Measurements from ENCODE around the gene AOPEP.

The AOPEP gene

DNA sequence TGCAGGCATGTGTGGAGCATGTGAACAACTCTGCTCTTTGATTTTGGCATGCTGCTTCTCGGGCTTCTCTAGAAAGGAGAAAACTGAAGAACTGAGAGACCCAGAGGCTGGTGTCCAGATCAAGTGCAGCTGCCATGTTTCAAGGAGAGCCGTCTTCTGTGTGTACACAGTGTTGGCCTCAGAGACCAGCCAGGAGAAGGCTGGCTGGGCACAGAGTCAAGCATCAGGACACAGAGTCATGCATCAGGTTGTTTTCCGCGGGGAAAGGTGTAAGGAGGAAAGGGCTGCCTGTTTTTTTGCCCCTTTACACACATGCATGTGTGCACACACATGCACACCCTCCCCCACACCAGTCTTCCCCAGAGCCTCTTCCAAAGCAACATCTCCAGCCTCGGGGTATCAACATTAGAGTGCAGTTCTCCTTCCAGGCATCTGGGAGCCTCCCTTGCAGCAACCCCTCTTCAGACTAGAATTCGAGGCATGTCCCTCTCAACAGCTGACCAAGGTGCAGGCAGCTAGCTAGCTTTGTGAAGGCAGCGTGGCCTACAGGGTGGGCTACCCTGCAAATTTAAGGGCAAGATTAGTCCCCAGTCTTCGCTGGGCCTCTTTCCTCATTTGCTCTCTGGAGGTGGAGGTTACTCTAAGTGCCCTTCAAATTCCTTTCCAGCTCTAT is 180.9 kb downstream of the AOPEP start:
- H3K27ac ChIP-seq: peak overlapping the region; percentile 25 to 77
- TF ChIP-seq, protein P1, sequence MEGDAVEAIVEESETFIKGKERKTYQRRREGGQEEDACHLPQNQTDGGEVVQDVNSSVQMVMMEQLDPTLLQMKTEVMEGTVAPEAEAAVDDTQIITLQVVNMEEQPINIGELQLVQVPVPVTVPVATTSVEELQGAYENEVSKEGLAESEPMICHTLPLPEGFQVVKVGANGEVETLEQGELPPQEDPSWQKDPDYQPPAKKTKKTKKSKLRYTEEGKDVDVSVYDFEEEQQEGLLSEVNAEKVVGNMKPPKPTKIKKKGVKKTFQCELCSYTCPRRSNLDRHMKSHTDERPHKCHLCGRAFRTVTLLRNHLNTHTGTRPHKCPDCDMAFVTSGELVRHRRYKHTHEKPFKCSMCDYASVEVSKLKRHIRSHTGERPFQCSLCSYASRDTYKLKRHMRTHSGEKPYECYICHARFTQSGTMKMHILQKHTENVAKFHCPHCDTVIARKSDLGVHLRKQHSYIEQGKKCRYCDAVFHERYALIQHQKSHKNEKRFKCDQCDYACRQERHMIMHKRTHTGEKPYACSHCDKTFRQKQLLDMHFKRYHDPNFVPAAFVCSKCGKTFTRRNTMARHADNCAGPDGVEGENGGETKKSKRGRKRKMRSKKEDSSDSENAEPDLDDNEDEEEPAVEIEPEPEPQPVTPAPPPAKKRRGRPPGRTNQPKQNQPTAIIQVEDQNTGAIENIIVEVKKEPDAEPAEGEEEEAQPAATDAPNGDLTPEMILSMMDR (IDR thresholded peaks at IDR 0.05): no peak
- DNase-seq (ENCODE audit: low spot score): no peak

DNA sequence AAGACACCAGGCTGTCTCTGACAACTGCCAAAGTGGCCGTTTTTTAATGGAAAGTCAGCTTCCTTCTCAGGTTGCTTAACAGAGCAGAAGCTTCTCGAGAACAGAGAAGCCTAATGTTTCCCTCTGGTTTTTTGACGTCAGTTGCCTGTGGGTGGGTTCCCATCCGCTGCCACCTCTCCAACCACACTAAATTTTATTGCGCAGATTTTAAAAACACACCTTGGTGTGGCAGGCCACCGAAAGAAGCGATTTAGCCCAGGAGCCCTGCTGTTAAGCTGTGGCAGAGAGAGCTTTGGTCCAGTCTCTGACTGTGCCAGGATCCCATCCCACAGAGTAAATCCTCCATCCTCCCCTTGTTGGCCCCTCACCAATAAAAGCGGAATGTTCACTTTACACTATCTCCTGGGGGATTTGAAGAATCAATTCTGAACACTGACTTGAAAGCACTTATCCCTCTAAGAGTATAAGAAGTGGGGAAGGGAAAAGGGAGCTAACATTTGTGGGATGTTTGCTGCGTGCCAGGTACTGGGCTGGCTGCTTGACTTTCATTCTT is 181.6 kb downstream of the AOPEP start:
- H3K4me3 ChIP-seq: peak overlapping the region; percentile 36
- DNase-seq (ENCODE audit: low spot score): no peak
- H3K27ac ChIP-seq: peak overlapping the region; percentile 25 to 77
- TF ChIP-seq, protein P1 (IDR thresholded peaks at IDR 0.05): no peak

More for the DNA sequence above, 180.9 kb downstream of the AOPEP start:
- no peak overlapping the region for H3K4me3 ChIP-seq

DNA sequence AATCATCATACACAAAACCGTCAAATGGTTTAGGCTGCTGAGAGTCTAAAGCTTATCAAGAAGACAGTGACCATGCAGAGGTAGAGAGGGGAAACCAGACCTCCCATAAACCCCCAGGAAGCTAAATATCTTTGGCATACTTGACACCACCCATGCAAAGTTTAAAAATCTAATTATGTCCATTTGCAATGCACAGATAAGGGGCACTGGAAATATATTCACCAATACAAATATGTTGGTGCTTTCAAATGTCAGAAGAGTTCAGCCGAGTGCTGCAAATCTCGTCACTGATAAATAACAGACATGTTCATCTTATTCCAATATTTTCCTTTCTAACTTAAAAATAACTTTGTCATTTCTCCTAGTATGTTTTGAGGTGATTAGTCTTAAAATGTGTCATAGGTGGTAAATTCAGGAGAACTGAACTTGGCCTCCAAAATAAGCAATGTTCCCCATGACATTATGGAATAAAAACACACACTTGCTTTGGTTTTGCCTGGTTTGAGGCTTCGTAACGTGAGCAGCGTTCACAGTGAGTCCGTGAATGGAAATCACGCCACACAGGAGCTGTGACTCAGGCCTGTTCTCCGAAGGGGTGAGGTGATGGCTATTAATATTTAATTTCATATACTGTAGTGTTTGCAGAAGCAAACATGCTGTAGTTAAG is 182.2 kb downstream of the AOPEP start:
- H3K27ac ChIP-seq: peak overlapping the region; percentile 25 to 77
- TF ChIP-seq, protein P1 (IDR thresholded peaks at IDR 0.05): no peak

DNA sequence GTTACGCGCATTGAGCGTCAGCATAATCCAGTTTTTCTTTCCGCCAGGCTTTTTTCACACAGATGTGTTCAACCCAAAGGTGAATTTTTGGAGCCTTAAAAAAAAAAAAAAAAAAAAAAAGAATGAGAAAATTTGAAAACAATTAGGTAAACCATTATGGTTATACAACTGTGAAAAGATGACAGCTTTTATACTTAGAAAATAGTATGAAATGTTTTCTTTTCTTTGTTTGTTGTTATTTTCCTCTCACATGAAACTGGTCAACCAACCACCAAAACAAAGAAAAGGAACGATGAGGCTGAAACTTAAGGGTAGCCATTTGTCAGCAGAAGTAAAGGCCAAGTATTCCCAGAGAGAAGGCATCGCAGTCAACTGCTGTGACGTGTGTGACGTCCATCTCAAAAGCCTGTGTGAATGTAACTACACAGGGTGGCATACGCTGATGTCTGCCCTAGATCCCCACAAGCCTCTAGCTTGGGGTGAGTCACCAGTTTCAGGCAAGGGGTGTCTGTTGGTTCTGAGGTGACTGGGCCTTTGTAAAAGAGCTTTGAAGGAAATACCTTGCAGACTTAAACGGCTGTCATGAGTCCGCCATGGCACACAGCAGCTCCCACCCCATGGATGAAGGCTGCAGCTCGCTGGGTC is 182.9 kb downstream of the AOPEP start:
- DNase-seq (ENCODE audit: low spot score): no peak
- Histone ChIP-seq H3K4me3 (no peak overlapping the region), H3K27ac (no peak overlapping the region)
- TF ChIP-seq, protein P1 (IDR thresholded peaks at IDR 0.05): no peak

More for the DNA sequence above, 182.2 kb downstream of the AOPEP start:
- DNase-seq (ENCODE audit: low spot score): no peak
- peak overlapping the region; percentile 36 for H3K4me3 ChIP-seq

DNA sequence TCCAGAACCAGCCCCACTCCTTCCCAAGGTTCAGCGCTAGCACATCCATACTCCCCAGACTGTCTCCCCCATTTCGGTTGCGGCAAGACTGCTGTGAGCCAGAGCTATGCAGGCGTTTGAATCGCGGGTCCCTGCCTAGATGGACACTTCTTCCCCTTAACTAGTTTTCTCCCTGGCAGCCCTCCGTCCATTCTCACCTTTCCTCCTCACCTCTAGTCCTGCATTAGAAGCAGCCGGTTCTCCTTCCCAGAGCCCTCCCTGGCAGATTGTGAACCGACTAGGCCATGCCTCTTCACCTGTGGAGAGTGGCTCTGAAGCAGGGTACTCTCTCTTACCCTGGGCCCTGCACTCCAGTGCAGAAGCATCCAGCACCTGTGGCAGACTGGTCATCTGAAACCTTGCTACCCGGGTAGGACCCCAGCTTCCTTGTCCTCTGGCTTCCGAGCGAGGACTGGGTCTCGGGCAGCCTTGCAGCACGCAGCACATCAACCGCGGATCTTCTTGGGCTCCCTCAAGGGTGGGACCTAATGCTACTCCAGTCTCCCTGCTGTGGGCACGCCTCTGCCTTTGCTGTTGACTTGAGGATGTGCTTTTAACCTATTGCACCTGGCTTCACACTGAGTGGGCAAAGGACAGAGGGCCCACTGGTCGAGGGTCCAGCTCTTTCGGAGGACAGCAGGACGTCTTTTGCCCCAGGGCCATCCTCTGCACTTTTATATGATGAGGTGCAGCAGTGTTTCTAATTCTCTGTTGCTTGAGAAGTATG is 183.6 kb downstream of the AOPEP start:
- TF ChIP-seq, protein P1 (IDR thresholded peaks at IDR 0.05): no peak
- H3K27ac ChIP-seq: no peak overlapping the region
- H3K4me3 ChIP-seq: no peak overlapping the region
- DNase-seq (ENCODE audit: low spot score): no peak

DNA sequence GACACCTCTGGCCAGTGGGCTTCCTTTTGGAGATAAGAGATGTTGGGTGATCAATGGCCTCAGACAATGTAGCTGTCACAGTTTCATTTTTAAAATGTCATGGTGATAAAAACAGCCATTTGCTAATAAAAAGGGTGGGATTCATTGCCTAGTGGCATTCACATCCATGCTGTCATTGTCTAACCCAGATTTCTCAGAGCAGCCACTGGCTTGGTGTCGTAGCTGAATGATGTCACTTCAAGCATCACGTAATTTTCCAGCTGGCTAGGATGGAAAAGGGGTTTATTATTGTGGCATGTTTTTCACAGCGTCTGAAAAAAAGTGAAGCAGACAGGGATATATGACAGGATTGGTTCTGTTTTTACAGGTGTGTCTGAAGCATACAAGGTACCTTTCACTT is 184.7 kb downstream of the AOPEP start:
- no peak overlapping the region for H3K27ac ChIP-seq
- no peak overlapping the region for H3K4me3 ChIP-seq
- DNase-seq (ENCODE audit: low spot score): no peak
- TF ChIP-seq, protein P1 (IDR thresholded peaks at IDR 0.05): no peak

Measured in coronary artery (tissue), 2 donors.